Keratinocyte (primary cell): ENCODE data around the gene ZNF839. TPM values are rescaled to one million over a fixed set of nuclear protein-coding genes. Genes with fewer than 3 reads are reported as not detected.
A peak's percentile ranks its signal among the peaks of the same experiment; 100 is the strongest.

ENCODE experiments used
- DNase-seq: peaks from one replicate; pipeline ENCODE4 v3.0.0-alpha.2; 2011; ENCODE audit warnings: low read depth, missing footprints, low spot score
- FAIRE-seq: peaks from 2 replicates; lab custom pipeline; 2011; peaks lifted over from hg19 to GRCh38; lab: Jason Lieb, UNC
- H2AFZ ChIP-seq: 2 replicates; pipeline ENCODE4 v1.6.0; 2012; ENCODE audit warnings: low read length, control low read depth, inconsistent platforms; ENCODE audit not compliant: control insufficient read depth
- H3K27ac ChIP-seq: 2 replicates; pipeline ENCODE4 v1.5.1; 2011; ENCODE audit warnings: low read length; ENCODE audit not compliant: control insufficient read depth, insufficient read depth
- H3K27me3 ChIP-seq: 3 replicates; pipeline ENCODE4 v1.6.0; 2011; ENCODE audit warnings: low read length; ENCODE audit not compliant: control insufficient read depth, insufficient read depth; ENCODE audit errors: extremely low read depth
- H3K36me3 ChIP-seq, 2 experiments: 2 replicates in 1 of 2; 3 replicates in 1 of 2; pipeline ENCODE4 v1.5.1; 2011; ENCODE audit warnings: low read length in 2 of 2, mild to moderate bottlenecking in 1 of 2; ENCODE audit not compliant: control insufficient read depth in 2 of 2, insufficient read depth in 2 of 2; ENCODE audit errors: extremely low read depth in 1 of 2
- H3K4me1 ChIP-seq: 3 replicates; pipeline ENCODE4 v1.5.1; 2011; ENCODE audit warnings: low read length; ENCODE audit not compliant: control insufficient read depth, insufficient read depth; ENCODE audit errors: extremely low read depth
- H3K4me2 ChIP-seq: 3 replicates; pipeline ENCODE4 v1.6.0; 2011; ENCODE audit warnings: low read depth, low read length; ENCODE audit not compliant: control insufficient read depth, insufficient read depth; ENCODE audit errors: extremely low read depth
- H3K4me3 ChIP-seq, 3 experiments: fragments of 200-600 bp in 1 of 3; sonication (generic) in 1 of 3; 2 replicates in 2 of 3; 3 replicates in 1 of 3; pipeline ENCODE4 v1.5.1; 2011 to 2016; ENCODE audit warnings: low read length in 3 of 3, mild to moderate bottlenecking in 3 of 3, control low read depth in 2 of 3, inconsistent platforms in 1 of 3, low read depth in 1 of 3, mixed read lengths in 1 of 3, mixed run types in 1 of 3, moderate library complexity in 1 of 3; ENCODE audit not compliant: control insufficient read depth in 2 of 3, insufficient read depth in 2 of 3; ENCODE audit errors: extremely low read depth in 1 of 3
- H3K79me2 ChIP-seq: 2 replicates; pipeline ENCODE4 v1.6.0; 2012; ENCODE audit warnings: low read length; ENCODE audit not compliant: control insufficient read depth, insufficient read depth
- H3K9ac ChIP-seq: 3 replicates; pipeline ENCODE4 v1.6.0; 2011; ENCODE audit warnings: low read length; ENCODE audit not compliant: control insufficient read depth, insufficient read depth; ENCODE audit errors: extremely low read depth
- H3K9me1 ChIP-seq: 3 replicates; pipeline ENCODE4 v1.6.0; 2011; ENCODE audit warnings: low read length; ENCODE audit not compliant: control insufficient read depth, insufficient read depth; ENCODE audit errors: extremely low read depth
- H3K9me3 ChIP-seq: 2 replicates; pipeline ENCODE4 v1.5.1; 2012; ENCODE audit warnings: low read depth, low read length; ENCODE audit not compliant: control insufficient read depth
- H4K20me1 ChIP-seq: 3 replicates; pipeline ENCODE4 v1.6.0; 2011; ENCODE audit warnings: low read length; ENCODE audit not compliant: control insufficient read depth, insufficient read depth; ENCODE audit errors: extremely low read depth
- CTCF ChIP-seq, 3 experiments: IDR thresholded peaks in 1 of 3; conservative IDR thresholded peaks in 1 of 3; optimal IDR thresholded peaks in 1 of 3; 2 replicates in 2 of 3; 3 replicates in 1 of 3; pipeline versions ENCODE3 to v1.5.1; 2011; ENCODE audit warnings: low read length in 3 of 3, mild to moderate bottlenecking in 3 of 3, moderate library complexity in 2 of 3, control low read depth in 1 of 3, inconsistent platforms in 1 of 3; ENCODE audit not compliant: insufficient read depth in 2 of 3; ENCODE audit errors: extremely low read depth in 1 of 3
- EZH2 ChIP-seq: IDR thresholded peaks from one replicate; pipeline ENCODE4 v1.6.1; 2012; ENCODE audit warnings: inconsistent platforms, mild to moderate bottlenecking, low read length, moderate library complexity
- dilution Hi-C: fragments of 300-500 bp; cut with MboI; formaldehyde crosslinking; loops from one replicate; pipeline ENCODE4 v1.7.0; 2020; ENCODE audit warnings: low sequenced_read_pairs; ENCODE audit not compliant: extremely low pct_ligation_motif_present
- polyA plus RNA-seq, 5 experiments: library from polyadenylated mRNA; depleted of rRNA in 3 of 5; stranded (reverse) in 3 of 5; stranded (forward) in 1 of 5; unstranded in 1 of 5; fragments of >200 nt; gene quantifications; 1 replicate in 1 of 5; 2 replicates in 3 of 5; 3 replicates in 1 of 5; pipeline versions ENCODE4 v1.2.1 to v1.2.3, GENCODE V29; 2011 to 2012; ENCODE audit warnings: missing spikeins in 2 of 5, low read depth in 1 of 5, low replicate concordance in 1 of 5

The ZNF839 gene
- polyA plus RNA-seq, 1 donor (not counting 4 experiments of a cell fraction or from before 2014, with no cell fraction given): 11.0 TPM

GRCh38 chr14:102293781-102294180 is 25.8 kb upstream of the ZNF839 start:
- Histone ChIP-seq H3K4me3 (no peak overlapping the region), H2AFZ (no peak overlapping the region), H4K20me1 (no peaks in the 10 kb centered on the region), H3K27ac (no peak overlapping the region), H3K27me3 (no peaks in the 10 kb centered on the region), H3K9me3 (no peaks in the 10 kb centered on the region), H3K36me3 (no peaks in the 10 kb centered on the region), H3K4me2 (no peak overlapping the region), H3K9ac (no peak overlapping the region), H3K79me2 (peaks cover 18% of the 10 kb centered on the region), H3K4me1 (peaks cover 2% of the 10 kb centered on the region), H3K9me1 (no peaks in the 10 kb centered on the region)
- dilution Hi-C loops: no loop called here
- DNase-seq (no peak), FAIRE-seq (no peak)
- TF ChIP-seq CTCF (optimal IDR thresholded peaks at IDR 0.05 in 1 of 3, IDR thresholded peaks at IDR 0.05 in 1 of 3, conservative IDR thresholded peaks at IDR 0.05 in 1 of 3; ENCODE audit: extremely low read depth in 1 of 3, insufficient read depth in 2 of 3, low read length in 3 of 3) (no peak), EZH2 (no peak)

- Histone ChIP-seq H3K9me3 (no peaks in the 10 kb centered on the region), H3K36me3 (no peaks in the 10 kb centered on the region), H3K4me2 (no peak overlapping the region), H3K9ac (no peak overlapping the region), H2AFZ (no peak overlapping the region), H4K20me1 (no peaks in the 10 kb centered on the region), H3K4me1 (peaks cover 2% of the 10 kb centered on the region), H3K79me2 (peaks cover 26% of the 10 kb centered on the region), H3K27me3 (no peaks in the 10 kb centered on the region), H3K27ac (no peak overlapping the region), H3K9me1 (no peaks in the 10 kb centered on the region), H3K4me3 (no peak overlapping the region)
- dilution Hi-C loops: no loop called here
- FAIRE-seq (peak; percentile 61), DNase-seq (no peak)
- TF ChIP-seq CTCF (optimal IDR thresholded peaks at IDR 0.05 in 1 of 3, IDR thresholded peaks at IDR 0.05 in 1 of 3, conservative IDR thresholded peaks at IDR 0.05 in 1 of 3; ENCODE audit: extremely low read depth in 1 of 3, insufficient read depth in 2 of 3, low read length in 3 of 3) (peak in 1 of 3 experiments; percentile 25), EZH2 (no peak)
Observed at GRCh38 chr14:102295270-102295669, 24.3 kb upstream of the ZNF839 start.
